ENCODE measurements around the gene PDE12.
"Not testable (repeated sequence)": the region's sequence is repeated elsewhere in the genome, so short reads cannot be mapped to it uniquely, and the experiment has no call there.

Gene PDE12

DNA sequence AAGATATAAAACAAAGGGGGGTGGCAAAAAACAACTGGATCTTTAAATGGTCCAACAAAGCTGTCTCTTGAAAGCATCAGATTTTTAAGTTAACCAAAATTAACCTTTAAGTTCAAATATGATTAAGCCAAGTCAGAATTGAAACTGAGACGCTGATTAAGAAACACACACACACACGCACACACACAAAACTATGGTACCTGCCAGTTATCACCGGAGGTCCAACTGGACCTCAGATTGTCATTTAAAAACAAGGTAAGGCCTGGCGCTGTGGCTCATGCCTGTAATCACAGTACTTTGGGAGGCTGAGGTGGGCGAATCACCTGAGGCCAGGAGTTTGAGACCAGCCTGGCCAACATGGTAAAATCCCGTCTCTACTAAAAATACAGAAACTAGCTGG lies 30.7 kb downstream of the PDE12 start:
- DNase-seq, result no peak

GRCh38 chr3:57587905-57588304 lies 31.8 kb downstream of the PDE12 start:
- DNase-seq, result no peak

DNA sequence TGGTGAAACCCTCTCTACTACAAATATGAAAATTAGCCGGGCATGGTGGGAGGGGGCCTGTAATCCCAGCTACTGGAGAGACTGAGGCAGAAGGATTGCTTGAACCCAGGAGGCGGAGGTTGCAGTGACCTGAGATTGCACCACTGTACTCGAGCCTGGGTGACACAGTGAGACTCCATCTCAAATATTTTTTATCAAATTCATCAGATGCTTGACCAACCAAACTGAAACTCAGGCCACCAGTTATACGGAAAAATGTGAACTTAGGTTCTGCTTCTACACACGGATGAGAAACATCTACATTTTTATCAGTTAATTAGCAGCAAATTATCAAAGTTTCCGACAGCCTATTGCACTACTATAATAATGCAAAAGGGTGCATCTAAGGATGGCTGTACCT lies 36.2 kb downstream of the PDE12 start:
- no peak for DNase-seq

DNA sequence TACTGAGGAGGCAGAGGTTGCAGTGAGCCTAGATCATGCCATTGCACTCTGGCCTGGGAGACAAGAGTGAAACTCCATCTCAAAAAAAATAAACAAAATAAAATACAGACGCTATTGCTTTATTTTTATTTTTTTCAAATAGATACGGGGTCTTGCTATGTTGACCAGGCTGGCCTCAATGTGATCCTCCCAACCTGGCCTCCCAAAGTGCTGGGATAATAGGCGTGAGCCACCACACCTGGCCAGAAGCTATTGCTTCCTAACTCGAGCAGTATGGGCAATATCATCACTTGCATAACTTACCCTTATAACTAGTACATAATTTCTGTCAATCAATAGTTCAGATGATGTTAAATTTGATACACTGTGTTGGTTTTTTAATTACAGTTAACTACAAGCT lies 38.1 kb downstream of the PDE12 start:
- DNase-seq, result no peak

DNA sequence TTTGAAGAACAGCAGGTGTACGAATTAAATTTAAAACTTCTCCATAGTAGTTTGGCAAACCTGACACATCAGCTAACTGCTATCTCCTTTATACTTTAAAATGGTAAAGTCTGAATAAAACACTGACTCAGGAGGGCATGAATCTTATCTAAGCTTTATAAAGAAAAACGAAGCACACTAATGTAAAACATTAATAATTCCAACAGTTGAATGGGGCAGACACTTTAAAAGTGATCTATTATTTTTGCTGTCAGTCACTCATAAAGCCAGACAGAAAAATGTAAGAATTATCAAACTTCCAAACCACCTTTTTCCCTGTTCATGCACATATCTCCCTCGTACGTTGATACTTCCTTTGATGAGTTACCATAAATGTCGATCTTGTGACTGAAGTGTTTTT lies 38.5 kb downstream of the PDE12 start:
- no peak for DNase-seq

- DNase-seq, result peak; percentile 58
These were observed 40.5 kb downstream of the PDE12 start for GRCh38 chr3:57596495-57597126.

DNA sequence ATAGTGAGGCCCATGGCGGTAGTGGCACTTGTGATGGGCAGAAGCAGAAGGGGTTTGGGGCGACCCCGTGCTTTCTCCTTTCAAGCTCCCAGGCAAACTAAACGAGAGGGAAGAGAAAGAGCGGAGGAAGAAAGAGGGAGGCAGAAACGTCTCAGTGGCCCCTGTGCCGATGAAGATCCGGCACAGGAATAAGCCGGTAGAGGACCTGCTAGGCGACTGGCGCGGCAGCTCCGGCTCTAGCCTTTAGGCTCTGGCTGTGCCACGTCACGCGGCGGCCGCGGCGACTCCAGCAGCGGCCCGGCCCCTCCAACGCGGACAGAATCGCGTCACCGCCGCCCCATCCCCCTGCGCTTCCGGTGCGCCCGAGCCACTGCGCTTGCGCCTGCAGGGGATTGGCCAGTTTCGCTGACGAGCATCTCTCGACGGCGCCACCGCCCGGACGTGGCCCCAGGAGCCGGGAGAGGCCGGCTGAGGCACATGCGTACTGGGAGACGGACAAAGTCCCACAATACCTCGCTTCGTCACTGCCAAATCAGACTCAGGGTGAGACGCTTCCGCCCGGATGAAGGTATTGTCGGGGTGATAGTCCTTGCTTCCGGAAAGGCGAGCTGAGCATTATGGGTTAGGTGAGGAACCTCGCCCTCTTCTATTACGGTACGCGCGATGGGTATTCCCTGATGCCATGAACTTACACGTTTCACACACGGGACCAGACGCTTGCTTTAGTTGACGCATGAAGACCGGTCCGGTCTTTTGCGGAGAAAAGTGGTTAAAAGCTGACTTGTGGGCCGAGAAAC lies 41.3 kb downstream of the PDE12 start, which contains the start of gene ARF4:
Gene ARF4 (minus strand): TSS at position 218 of the 797 bp plus-strand sequence. CDS start 204 bp downstream, at position 14.
- peak; percentile 100 for DNase-seq

- no peak for DNase-seq
These were observed 42.8 kb downstream of the PDE12 start for GRCh38 chr3:57598765-57599360.

GRCh38 chr3:57600195-57600594 lies 44.1 kb downstream of the PDE12 start:
- no peak for DNase-seq

- DNase-seq, result no peak
These were observed 48.9 kb downstream of the PDE12 start for GRCh38 chr3:57604971-57605370.

DNA sequence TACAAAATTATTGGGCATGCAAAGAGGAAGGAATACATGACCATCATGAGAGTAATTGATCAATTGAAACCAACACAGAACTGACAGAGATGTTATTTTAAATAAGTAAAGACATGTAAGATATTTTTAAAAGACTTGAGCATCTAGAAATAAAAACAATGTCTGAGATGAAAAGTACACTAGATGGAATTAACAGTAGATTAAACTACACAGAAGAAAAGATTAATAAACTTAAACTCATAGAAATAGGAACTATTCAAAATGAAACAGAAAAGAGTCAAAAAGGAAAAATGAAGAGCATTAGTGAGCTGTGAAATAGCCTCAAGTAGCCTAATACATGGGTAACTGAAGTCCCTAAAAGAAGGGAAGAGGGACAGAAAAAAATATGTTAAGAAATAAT lies 49.6 kb downstream of the PDE12 start:
- no peak for DNase-seq

- DNase-seq, result not testable (repeated sequence)
These were observed 55.8 kb downstream of the PDE12 start for GRCh38 chr3:57611870-57612269.

GRCh38 chr3:57616233-57616632 lies 60.2 kb downstream of the PDE12 start:
- DNase-seq, result no peak
